ENCODE measurements around the gene GRAMD1A. TPM values are rescaled to one million over a fixed set of nuclear protein-coding genes. Genes with fewer than 3 reads are reported as not detected.

Gene GRAMD1A
- total RNA-seq, 1 donor from 2014 or later: 30.6 TPM

Other genes with a start within 250 kb of the GRAMD1A start
- 3.4 TPM for gene ZNF599, start 227.1 kb upstream of the GRAMD1A start, total RNA-seq
- gene ZNF30, start 73.4 kb upstream of the GRAMD1A start, total RNA-seq: 3.7 TPM
- 3.4 TPM for gene ZNF792, start 36.1 kb upstream of the GRAMD1A start, total RNA-seq
- 45.7 TPM for gene SCN1B, start 30.1 kb downstream of the GRAMD1A start, total RNA-seq
- gene HPN, start 41.4 kb downstream of the GRAMD1A start, total RNA-seq: 9.8 TPM
- 3.1 TPM for gene FXYD3, start 115.5 kb downstream of the GRAMD1A start, total RNA-seq
- 9.0 TPM for gene LGI4, start 134.7 kb downstream of the GRAMD1A start, total RNA-seq
- gene FXYD1, start 138.5 kb downstream of the GRAMD1A start, total RNA-seq: 489 TPM
- gene FXYD7, start 142.9 kb downstream of the GRAMD1A start, total RNA-seq: not detected
- 21.2 TPM for gene FXYD5, start 154.4 kb downstream of the GRAMD1A start, total RNA-seq
- gene FAM187B, start 228.4 kb downstream of the GRAMD1A start, total RNA-seq: not detected
- gene LSR, start 248.7 kb downstream of the GRAMD1A start, total RNA-seq: 6.1 TPM

All from left ventricle myocardium superior (tissue), 1 donor.